SK-N-SH treated with all-trans-retinoic acid at 6 μM for 48 hours (cell line): Measurements from ENCODE around the gene ZNF100.
A peak's percentile ranks its signal among the peaks of the same experiment; 100 is the strongest.
"Not testable (repeated sequence)": the region's sequence is repeated elsewhere in the genome, so short reads cannot be mapped to it uniquely, and the experiment has no call there.

Experiments used
- ATAC-seq: fragments of 200-7000 bp; cut with Tn5 transposase; 3 replicates; pipeline ENCODE4 v1.9.1; 2020; ENCODE audit warnings: mild to moderate bottlenecking, moderate library complexity
- ARNTL ChIP-seq: fragments of 450-650 bp; formaldehyde crosslinking; IDR thresholded peaks from 2 replicates; pipeline ENCODE4 v1.5.0; 2020; ENCODE audit warnings: low read depth, mild to moderate bottlenecking, moderate library complexity, borderline replicate concordance
- BACH2 ChIP-seq: fragments of 250-450 bp; sonication (Bioruptor Pico); IDR thresholded peaks from 2 replicates; pipeline ENCODE4 v1.9.0; 2021; ENCODE audit warnings: mild to moderate bottlenecking, borderline replicate concordance
- CREB5 ChIP-seq: fragments of 250-450 bp; sonication (Bioruptor Pico); IDR thresholded peaks from 2 replicates; pipeline ENCODE4 v1.5.1; 2020; ENCODE audit warnings: low read depth, mild to moderate bottlenecking, moderate library complexity
- CSDC2 ChIP-seq: fragments of 250-450 bp; sonication (Bioruptor Pico); IDR thresholded peaks from 2 replicates; pipeline ENCODE4 v1.5.0; 2020; ENCODE audit warnings: mild to moderate bottlenecking, moderate library complexity
- CSRNP3 ChIP-seq: fragments of 250-450 bp; sonication (Bioruptor Pico); IDR thresholded peaks from 2 replicates; pipeline ENCODE4 v1.5.1; 2021; ENCODE audit warnings: mild to moderate bottlenecking, moderate library complexity
- ESRRG ChIP-seq: fragments of 250-450 bp; sonication (Bioruptor Pico); IDR thresholded peaks from 2 replicates; pipeline ENCODE4 v1.6.1; 2021; ENCODE audit warnings: mild to moderate bottlenecking
- GLIS3 ChIP-seq: fragments of 250-450 bp; sonication (Bioruptor Pico); IDR thresholded peaks from 2 replicates; pipeline ENCODE4 v1.5.0; 2020; ENCODE audit warnings: mild to moderate bottlenecking, moderate library complexity
- ISL1 ChIP-seq: fragments of 250-450 bp; sonication (Bioruptor Pico); IDR thresholded peaks from 2 replicates; pipeline ENCODE4 v2.1.2; 2022; ENCODE audit warnings: mild to moderate bottlenecking, moderate library complexity
- PATZ1 ChIP-seq: fragments of 250-450 bp; sonication (Bioruptor Pico); IDR thresholded peaks from 2 replicates; pipeline ENCODE4 v1.8.0; 2020; ENCODE audit warnings: mild to moderate bottlenecking, moderate library complexity, borderline replicate concordance
- PPARA ChIP-seq: fragments of 250-450 bp; sonication (Bioruptor Pico); IDR thresholded peaks from 2 replicates; pipeline ENCODE4 v1.5.0; 2020; ENCODE audit warnings: mild to moderate bottlenecking, borderline replicate concordance
- RARB ChIP-seq: fragments of 250-450 bp; sonication (Bioruptor Pico); IDR thresholded peaks from 2 replicates; pipeline ENCODE4 v1.8.0; 2021; ENCODE audit warnings: mild to moderate bottlenecking, moderate library complexity
- SNAI2 ChIP-seq: fragments of 250-450 bp; sonication (Bioruptor Pico); IDR thresholded peaks from 2 replicates; pipeline ENCODE4 v1.5.0; 2020; ENCODE audit warnings: mild to moderate bottlenecking, moderate library complexity
- TCF4 ChIP-seq: fragments of 250-450 bp; sonication (Bioruptor Pico); IDR thresholded peaks from 2 replicates; pipeline ENCODE4 v1.8.0; 2021; ENCODE audit warnings: mild to moderate bottlenecking, moderate library complexity, borderline replicate concordance
- TOX ChIP-seq: fragments of 250-450 bp; sonication (Bioruptor Pico); IDR thresholded peaks from 2 replicates; pipeline ENCODE4 v1.8.0; 2021; ENCODE audit warnings: mild to moderate bottlenecking, moderate library complexity, borderline replicate concordance
- TSHZ2 ChIP-seq: fragments of 250-450 bp; sonication (Bioruptor Pico); IDR thresholded peaks from 2 replicates; pipeline ENCODE4 v1.5.0; 2020; ENCODE audit warnings: mild to moderate bottlenecking, moderate library complexity
- ZC3H10 ChIP-seq: fragments of 250-450 bp; sonication (Bioruptor Pico); IDR thresholded peaks from 2 replicates; pipeline ENCODE4 v1.5.1; 2021; ENCODE audit warnings: mild to moderate bottlenecking, moderate library complexity
- ZFP3 ChIP-seq: fragments of 250-450 bp; sonication (Bioruptor Pico); IDR thresholded peaks from 2 replicates; pipeline ENCODE4 v1.5.0; 2020; ENCODE audit warnings: mild to moderate bottlenecking, moderate library complexity
- ZNF565 ChIP-seq: fragments of 450-650 bp; formaldehyde crosslinking; conservative IDR thresholded peaks from 2 replicates; pipeline ENCODE4 v1.5.0; 2020; ENCODE audit warnings: low read depth, mild to moderate bottlenecking, moderate library complexity
- ZNF70 ChIP-seq: fragments of 450-650 bp; formaldehyde crosslinking; IDR thresholded peaks from 2 replicates; pipeline ENCODE4 v1.5.0; 2020; ENCODE audit warnings: mild to moderate bottlenecking, moderate library complexity
- ZNF8 ChIP-seq: fragments of 450-650 bp; formaldehyde crosslinking; IDR thresholded peaks from 2 replicates; pipeline ENCODE4 v1.5.0; 2020; ENCODE audit warnings: mild to moderate bottlenecking, moderate library complexity

ZNF100 gene

GRCh38 chr19:21755555-21755954, 11.8 kb downstream of the ZNF100 start:
- TF ChIP-seq ZNF8 (CRISPR knock-in tag): peak; percentile 92
- TF ChIP-seq, all 23 proteins: peak for 1; not testable (repeated sequence) for 22

GRCh38 chr19:21751384-21751783, 16.0 kb downstream of the ZNF100 start:
- ATAC-seq: peak; percentile 58
- no peak for TF ChIP-seq TSHZ2 (CRISPR knock-in tag)
- peak; percentile 35; the same call in 1 of the 2 replicates for TF ChIP-seq ISL1 (CRISPR knock-in tag)
- TF ChIP-seq, all 23 proteins: peak for 1

More at GRCh38 chr19:21755555-21755954, 11.8 kb downstream of the ZNF100 start:
- ATAC-seq: not testable (repeated sequence)

GRCh38 chr19:21750586-21751128, 16.7 kb downstream of the ZNF100 start:
- no peak for TF ChIP-seq CSRNP3 (CRISPR knock-in tag)
- no peak for TF ChIP-seq ISL1 (CRISPR knock-in tag)
- TF ChIP-seq ZNF565 (CRISPR knock-in tag): no peak
- TF ChIP-seq CREB5 (CRISPR knock-in tag): no peak
- no peak for TF ChIP-seq ZFP3 (CRISPR knock-in tag)
- no peak for TF ChIP-seq PATZ1
- no peak for TF ChIP-seq TSHZ2 (CRISPR knock-in tag)
- TF ChIP-seq GLIS3 (CRISPR knock-in tag): no peak
- no peak for TF ChIP-seq TOX (CRISPR knock-in tag)
- TF ChIP-seq ZC3H10 (CRISPR knock-in tag): no peak
- no peak for TF ChIP-seq PPARA (CRISPR knock-in tag)
- TF ChIP-seq ESRRG (CRISPR knock-in tag): no peak
- TF ChIP-seq ZNF70 (CRISPR knock-in tag): no peak
- ATAC-seq: no peak

GRCh38 chr19:21749090-21749489, 18.3 kb downstream of the ZNF100 start:
- peak; percentile 26; the same call in 2 of the 3 replicates for ATAC-seq
- TF ChIP-seq ISL1 (CRISPR knock-in tag) (peak; percentile 74), RARB (CRISPR knock-in tag) (no peak)

GRCh38 chr19:21748088-21748487, 19.3 kb downstream of the ZNF100 start:
- ATAC-seq: no peak
- TF ChIP-seq CSDC2 (CRISPR knock-in tag) (no peak), ZNF70 (CRISPR knock-in tag) (no peak), ZC3H10 (CRISPR knock-in tag) (no peak), TCF4 (CRISPR knock-in tag) (no peak), PPARA (CRISPR knock-in tag) (no peak), ZNF565 (CRISPR knock-in tag) (no peak), SNAI2 (no peak), ISL1 (CRISPR knock-in tag) (no peak), ZNF8 (CRISPR knock-in tag) (no peak), ARNTL (no peak), PATZ1 (no peak), TOX (CRISPR knock-in tag) (no peak), BACH2 (no peak), GLIS3 (CRISPR knock-in tag) (no peak)
